GM10266 (cell line): ENCODE data around the gene ZCWPW1.
"Not testable (repeated sequence)": the region's sequence is repeated elsewhere in the genome, so short reads cannot be mapped to it uniquely, and the experiment has no call there.

Source experiments
- DNase-seq: peaks from one replicate; pipeline ENCODE4 v3.0.0; 2012; ENCODE audit errors: extremely low spot score
- CTCF ChIP-seq: IDR thresholded peaks from 2 replicates; pipeline ENCODE4 v1.5.1; 2012; ENCODE audit warnings: mild to moderate bottlenecking, low read depth; ENCODE audit not compliant: control insufficient read depth, insufficient read depth; ENCODE audit errors: missing control alignments

The ZCWPW1 gene

GRCh38 chr7:100366411-100367250 is 61.9 kb downstream of the ZCWPW1 start:
- peak; percentile 9 for TF ChIP-seq CTCF
- peak; percentile 58 for DNase-seq

DNA sequence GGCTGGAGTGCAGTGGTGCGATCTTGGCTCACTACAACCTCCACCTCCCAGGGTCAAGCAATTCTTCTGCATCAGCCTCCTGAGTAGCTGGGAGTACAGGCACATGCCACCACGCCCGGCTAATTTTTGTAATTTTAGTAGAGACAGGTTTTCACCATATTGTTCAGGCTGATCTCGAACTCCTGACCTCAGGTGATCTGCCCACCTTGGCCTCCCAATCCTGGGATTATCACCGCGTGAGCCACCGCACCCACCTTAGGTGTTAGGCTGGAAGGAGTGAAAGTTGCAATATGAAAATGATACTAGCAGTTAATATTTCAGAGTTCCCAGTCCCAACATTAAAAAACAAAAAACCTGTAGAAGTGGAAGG is 62.5 kb downstream of the ZCWPW1 start:
- DNase-seq: not testable (repeated sequence)

DNA sequence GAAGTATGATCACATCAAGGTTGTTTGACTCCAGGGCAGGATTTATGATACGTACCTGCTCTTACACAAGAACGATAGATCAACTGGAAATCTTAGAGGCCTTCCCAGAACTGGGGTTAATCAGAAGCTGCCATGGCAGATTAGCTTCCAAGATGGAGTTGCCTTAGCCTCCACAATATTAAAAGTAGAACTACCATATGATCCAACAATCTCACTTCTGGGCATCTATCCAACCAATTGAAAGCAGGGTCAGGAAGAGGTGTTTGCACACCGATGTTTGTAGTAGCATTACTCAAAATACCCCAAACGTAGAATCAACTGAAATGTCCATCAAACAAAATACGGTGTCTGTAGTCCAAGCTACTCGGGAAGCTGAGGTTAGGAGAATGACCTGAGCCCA is 64.0 kb downstream of the ZCWPW1 start:
- no peak for TF ChIP-seq CTCF
- DNase-seq: no peak

GRCh38 chr7:100363797-100364196 is 64.7 kb downstream of the ZCWPW1 start:
- not testable (repeated sequence) for DNase-seq

DNA sequence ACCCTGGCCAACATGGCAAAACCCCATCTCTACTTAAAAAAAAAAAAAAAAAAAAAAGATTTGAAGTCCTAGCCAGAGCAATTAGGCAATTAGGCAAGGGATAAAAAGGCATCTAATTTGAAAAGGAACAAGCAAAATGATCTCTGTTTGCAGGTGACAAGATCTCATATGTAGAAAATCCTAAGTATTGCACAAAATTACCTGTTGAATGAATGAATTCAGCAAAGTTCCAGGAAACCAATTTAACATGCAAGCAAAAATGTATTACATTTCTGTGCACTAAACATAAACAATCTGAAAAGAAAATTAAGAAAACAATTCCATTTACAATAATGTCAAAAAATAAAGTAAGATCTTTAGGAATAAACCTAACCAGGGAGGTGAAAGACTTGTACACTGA is 65.4 kb downstream of the ZCWPW1 start:
- no peak for DNase-seq
- no peak for TF ChIP-seq CTCF

DNA sequence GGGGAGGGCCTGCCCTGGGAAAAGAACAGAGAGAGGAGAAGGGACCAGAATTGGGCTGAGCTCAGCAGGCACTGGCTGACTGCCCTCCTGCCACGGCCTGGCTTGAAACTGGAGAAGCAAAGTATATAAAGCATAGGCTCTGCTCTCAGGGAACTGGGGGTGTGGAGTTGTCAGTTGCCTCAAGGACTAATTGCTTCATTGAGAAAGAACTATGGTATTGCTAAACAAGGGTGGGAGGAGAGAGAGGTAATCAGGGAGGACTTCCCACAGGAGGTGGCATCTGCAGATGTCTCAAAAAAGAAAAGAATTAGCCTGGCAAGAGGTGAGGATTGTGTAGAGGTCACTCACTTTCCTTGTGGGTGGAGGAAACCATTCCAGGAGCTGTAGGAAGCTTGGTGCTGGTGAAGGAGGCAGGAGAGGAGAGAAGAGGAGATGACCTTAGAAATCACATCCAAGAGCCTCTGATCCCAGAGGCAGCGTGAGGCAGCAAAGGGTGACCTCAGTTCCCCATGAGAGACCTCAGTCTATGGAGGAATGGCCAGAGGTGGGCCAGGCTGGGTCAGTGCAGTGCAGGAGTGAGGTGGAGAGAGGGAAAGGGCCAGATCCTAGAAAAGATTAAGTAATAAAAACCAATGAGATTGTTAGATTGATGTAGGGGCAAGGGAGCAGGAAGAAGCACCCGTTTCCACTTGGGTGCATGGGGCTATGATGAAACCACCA is 68.2 kb downstream of the ZCWPW1 start:
- no peak for DNase-seq
- TF ChIP-seq CTCF: no peak

GRCh38 chr7:100358857-100359212 is 69.7 kb downstream of the ZCWPW1 start:
- no peak for TF ChIP-seq CTCF
- no peak for DNase-seq

- DNase-seq: no peak
- peak; percentile 28 for TF ChIP-seq CTCF
Measured at GRCh38 chr7:100358027-100358856, 70.3 kb downstream of the ZCWPW1 start, which contains the start of gene PILRB. Gene PILRB, plus strand, starts transcription at chr7:100358117. Its CDS starts 186 bp downstream, at chr7:100358303.
